H1 (cell line): ENCODE measurements around the gene PSME1.

ENCODE experiments used
- CREB1 ChIP-seq: IDR thresholded peaks from 2 replicates; pipeline ENCODE4 v1.6.1; 2012; ENCODE audit warnings: inconsistent platforms
- EGR1 ChIP-seq: IDR thresholded peaks from 2 replicates; pipeline ENCODE4 v1.6.1; 2011; ENCODE audit warnings: low read depth, low read length, borderline replicate concordance
- EP300 ChIP-seq, 2 experiments: IDR thresholded peaks; 1 replicate in 1 of 2; 2 replicates in 1 of 2; pipeline ENCODE4 v1.6.1; 2011 to 2012; ENCODE audit warnings: low read depth in 2 of 2, low read length in 2 of 2, mild to moderate bottlenecking in 2 of 2, borderline replicate concordance in 1 of 2, inconsistent platforms in 1 of 2, moderate library complexity in 1 of 2
- POLR2A ChIP-seq, 2 experiments: IDR thresholded peaks; 1 replicate in 1 of 2; 2 replicates in 1 of 2; pipeline ENCODE4 v1.6.1; 2011; ENCODE audit warnings: low read depth in 2 of 2, low read length in 2 of 2, mild to moderate bottlenecking in 2 of 2; ENCODE audit errors: control extremely low read depth in 1 of 2
- SP2 ChIP-seq: IDR thresholded peaks from 2 replicates; pipeline ENCODE4 v1.6.1; 2012; ENCODE audit warnings: mild to moderate bottlenecking, low read length, inconsistent platforms
- TF ChIP-seq, protein P1 (sequence below), 3 experiments: IDR thresholded peaks; 1 replicate in 2 of 3; 2 replicates in 1 of 3; pipeline versions ENCODE4 v1.5.1 to v1.6.1; 2011; ENCODE audit warnings: low read length in 3 of 3, mild to moderate bottlenecking in 3 of 3, inconsistent platforms in 2 of 3, low read depth in 1 of 3, moderate library complexity in 1 of 3; ENCODE audit not compliant: insufficient read depth in 1 of 3; ENCODE audit errors: control extremely low read depth in 1 of 3

DNA sequence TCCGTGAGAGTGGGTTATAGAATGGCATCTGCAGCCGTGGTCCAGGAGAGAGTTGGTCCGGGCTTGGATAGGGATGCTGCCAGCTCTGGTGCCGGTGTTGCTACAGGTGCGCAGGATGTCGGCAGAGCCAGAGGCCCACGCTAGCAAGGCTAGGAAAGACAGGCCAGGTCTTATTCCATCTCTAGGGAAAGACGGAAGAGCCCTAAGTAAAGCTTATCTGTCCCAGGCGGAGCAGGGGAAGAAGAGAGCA lies 485 bp upstream of the PSME1 start:
- TF ChIP-seq, protein P1, sequence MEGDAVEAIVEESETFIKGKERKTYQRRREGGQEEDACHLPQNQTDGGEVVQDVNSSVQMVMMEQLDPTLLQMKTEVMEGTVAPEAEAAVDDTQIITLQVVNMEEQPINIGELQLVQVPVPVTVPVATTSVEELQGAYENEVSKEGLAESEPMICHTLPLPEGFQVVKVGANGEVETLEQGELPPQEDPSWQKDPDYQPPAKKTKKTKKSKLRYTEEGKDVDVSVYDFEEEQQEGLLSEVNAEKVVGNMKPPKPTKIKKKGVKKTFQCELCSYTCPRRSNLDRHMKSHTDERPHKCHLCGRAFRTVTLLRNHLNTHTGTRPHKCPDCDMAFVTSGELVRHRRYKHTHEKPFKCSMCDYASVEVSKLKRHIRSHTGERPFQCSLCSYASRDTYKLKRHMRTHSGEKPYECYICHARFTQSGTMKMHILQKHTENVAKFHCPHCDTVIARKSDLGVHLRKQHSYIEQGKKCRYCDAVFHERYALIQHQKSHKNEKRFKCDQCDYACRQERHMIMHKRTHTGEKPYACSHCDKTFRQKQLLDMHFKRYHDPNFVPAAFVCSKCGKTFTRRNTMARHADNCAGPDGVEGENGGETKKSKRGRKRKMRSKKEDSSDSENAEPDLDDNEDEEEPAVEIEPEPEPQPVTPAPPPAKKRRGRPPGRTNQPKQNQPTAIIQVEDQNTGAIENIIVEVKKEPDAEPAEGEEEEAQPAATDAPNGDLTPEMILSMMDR (IDR thresholded peaks at IDR 0.05; ENCODE audit: control extremely low read depth in 1 of 3, insufficient read depth in 1 of 3, low read depth in 1 of 3, low read length in 3 of 3) = no peak
- no peak for TF ChIP-seq EP300 (IDR thresholded peaks at IDR 0.05; ENCODE audit: borderline replicate concordance in 1 of 2, low read depth in 2 of 2, low read length in 2 of 2)
- TF ChIP-seq POLR2A (IDR thresholded peaks at IDR 0.05; ENCODE audit: control extremely low read depth in 1 of 2, low read depth in 2 of 2, low read length in 2 of 2) = no peak
- TF ChIP-seq SP2 = no peak
- TF ChIP-seq CREB1 = no peak
- TF ChIP-seq EGR1 = no peak
